ENCODE results near the gene SPATA13.

Gene SPATA13

DNA sequence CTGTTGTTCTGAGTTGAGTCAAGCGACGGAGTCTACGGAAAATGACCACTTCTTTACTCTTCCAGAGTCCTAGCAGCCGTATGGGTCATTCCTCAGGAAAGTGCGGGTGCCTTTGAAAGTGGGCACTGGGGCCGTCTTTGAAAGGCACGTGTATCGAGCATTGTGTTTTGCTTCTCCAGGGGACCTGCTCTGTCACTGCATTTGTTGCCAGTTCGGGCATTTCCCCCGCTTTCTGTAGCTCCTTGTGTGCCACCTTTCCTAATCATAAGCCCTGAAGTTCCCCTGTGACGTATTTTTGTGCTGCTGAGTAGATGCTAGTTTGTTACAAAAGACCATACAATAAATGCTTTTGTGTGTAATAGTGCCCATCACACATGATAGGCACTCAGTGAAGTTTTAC is 24.4 kb downstream of the SPATA13 start:
- TF ChIP-seq EZH2phosphoT487 (conservative IDR thresholded peaks at IDR 0.05; ENCODE audit: low read length): no peak
- TF ChIP-seq, protein P1, sequence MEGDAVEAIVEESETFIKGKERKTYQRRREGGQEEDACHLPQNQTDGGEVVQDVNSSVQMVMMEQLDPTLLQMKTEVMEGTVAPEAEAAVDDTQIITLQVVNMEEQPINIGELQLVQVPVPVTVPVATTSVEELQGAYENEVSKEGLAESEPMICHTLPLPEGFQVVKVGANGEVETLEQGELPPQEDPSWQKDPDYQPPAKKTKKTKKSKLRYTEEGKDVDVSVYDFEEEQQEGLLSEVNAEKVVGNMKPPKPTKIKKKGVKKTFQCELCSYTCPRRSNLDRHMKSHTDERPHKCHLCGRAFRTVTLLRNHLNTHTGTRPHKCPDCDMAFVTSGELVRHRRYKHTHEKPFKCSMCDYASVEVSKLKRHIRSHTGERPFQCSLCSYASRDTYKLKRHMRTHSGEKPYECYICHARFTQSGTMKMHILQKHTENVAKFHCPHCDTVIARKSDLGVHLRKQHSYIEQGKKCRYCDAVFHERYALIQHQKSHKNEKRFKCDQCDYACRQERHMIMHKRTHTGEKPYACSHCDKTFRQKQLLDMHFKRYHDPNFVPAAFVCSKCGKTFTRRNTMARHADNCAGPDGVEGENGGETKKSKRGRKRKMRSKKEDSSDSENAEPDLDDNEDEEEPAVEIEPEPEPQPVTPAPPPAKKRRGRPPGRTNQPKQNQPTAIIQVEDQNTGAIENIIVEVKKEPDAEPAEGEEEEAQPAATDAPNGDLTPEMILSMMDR (IDR thresholded peaks at IDR 0.05; ENCODE audit: insufficient read depth, low read length, poor library complexity, severe bottlenecking): no peak
- Histone ChIP-seq H4K20me1 (ENCODE audit: low read depth, low read length) (no peaks in the 10 kb centered on the region), H3K9ac (ENCODE audit: low read length) (no peak overlapping the region), H3F3A (ENCODE audit: insufficient read depth) (no peaks in the 10 kb centered on the region), H3K9me3 (ENCODE audit: insufficient read depth, low read length) (0 out of 2 replicates have a peak, but pooled peaks cover 2% of the 10 kb centered on the region), H2AFZ (ENCODE audit: low read depth, low read length, severe bottlenecking) (no peak overlapping the region), H3K79me2 (ENCODE audit: insufficient read depth, low read length) (no peaks in the 10 kb centered on the region), H3K27ac (ENCODE audit: low read depth, low read length) (no peak overlapping the region), H3K9me2 (replicated peaks; ENCODE audit: insufficient read depth, low read length) (no peaks in the 10 kb centered on the region), H3K36me3 (ENCODE audit: low read length) (no peaks in the 10 kb centered on the region), H3K4me2 (ENCODE audit: low read depth, low read length, poor library complexity, severe bottlenecking) (no peak overlapping the region), H3K27me3 (ENCODE audit: low read length) (no peaks in the 10 kb centered on the region), H3K4me3 (ENCODE audit: insufficient read depth, low read length, poor library complexity, severe bottlenecking) (no peak overlapping the region)

DNA sequence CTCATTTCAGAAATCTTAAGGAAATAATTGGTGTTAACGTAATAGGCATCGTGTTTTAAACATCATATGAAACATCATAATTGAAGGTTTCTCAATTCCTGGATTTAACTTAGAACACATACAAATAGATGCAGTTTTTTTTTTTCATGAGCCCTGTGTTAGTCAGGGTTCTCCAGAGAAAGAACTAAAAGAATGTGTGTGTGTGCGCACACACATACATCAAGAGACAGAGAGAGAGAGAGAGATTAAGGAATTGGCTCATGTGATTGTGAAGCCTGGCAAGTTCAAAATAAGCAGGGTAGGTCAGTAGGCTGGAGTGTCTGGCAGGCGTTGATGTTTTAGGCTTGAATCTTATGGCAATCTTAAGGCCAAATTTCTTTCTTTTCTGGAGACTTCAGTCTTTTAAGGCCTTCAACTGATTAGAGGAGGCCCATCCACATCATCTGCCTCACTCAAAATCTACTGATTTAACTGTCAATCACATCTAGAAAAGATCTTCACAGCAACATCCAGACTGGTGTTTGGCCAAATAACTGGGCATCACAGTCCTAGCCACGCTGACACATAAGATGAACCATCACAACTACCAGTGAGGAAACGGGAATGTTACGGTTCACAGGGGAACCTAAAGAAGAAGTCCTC is 25.2 kb downstream of the SPATA13 start:
- Histone ChIP-seq H3F3A (ENCODE audit: insufficient read depth) (no peaks in the 10 kb centered on the region), H2AFZ (ENCODE audit: low read depth, low read length, severe bottlenecking) (no peak overlapping the region), H3K27ac (ENCODE audit: low read depth, low read length) (no peak overlapping the region), H3K9me2 (replicated peaks; ENCODE audit: insufficient read depth, low read length) (no peaks in the 10 kb centered on the region), H3K9me3 (ENCODE audit: insufficient read depth, low read length) (0 out of 2 replicates have a peak, but pooled peaks cover 2% of the 10 kb centered on the region), H3K27me3 (ENCODE audit: low read length) (no peaks in the 10 kb centered on the region), H3K4me2 (ENCODE audit: low read depth, low read length, poor library complexity, severe bottlenecking) (no peak overlapping the region), H3K9ac (ENCODE audit: low read length) (no peak overlapping the region), H4K20me1 (ENCODE audit: low read depth, low read length) (no peaks in the 10 kb centered on the region), H3K4me3 (ENCODE audit: insufficient read depth, low read length, poor library complexity, severe bottlenecking) (no peak overlapping the region), H3K36me3 (ENCODE audit: low read length) (no peaks in the 10 kb centered on the region), H3K79me2 (ENCODE audit: insufficient read depth, low read length) (no peaks in the 10 kb centered on the region)
- no peak for TF ChIP-seq EZH2phosphoT487 (conservative IDR thresholded peaks at IDR 0.05; ENCODE audit: low read length)
- TF ChIP-seq, protein P1 (IDR thresholded peaks at IDR 0.05; ENCODE audit: insufficient read depth, low read length, poor library complexity, severe bottlenecking): no peak

DNA sequence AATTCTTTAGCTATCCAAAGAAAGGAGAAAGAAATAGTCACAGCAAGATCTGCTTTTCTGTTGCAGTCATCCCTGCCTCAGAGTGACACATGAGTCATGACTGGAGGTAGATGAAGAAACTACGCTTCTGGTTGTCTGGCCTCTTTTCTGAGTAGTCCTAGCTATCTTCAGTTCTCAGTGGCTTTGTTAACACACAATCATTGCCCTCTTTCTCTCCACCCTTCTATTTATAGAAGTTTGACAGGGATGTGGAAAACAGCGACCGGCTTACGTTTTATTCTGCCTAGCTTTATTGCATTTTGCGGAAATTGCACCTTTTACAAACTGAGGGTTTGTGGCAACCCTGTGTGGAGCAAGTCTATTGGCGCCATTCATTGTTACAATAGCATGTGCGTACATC is 26.7 kb downstream of the SPATA13 start:
- Histone ChIP-seq H3K79me2 (ENCODE audit: insufficient read depth, low read length) (no peaks in the 10 kb centered on the region), H3K36me3 (ENCODE audit: low read length) (no peaks in the 10 kb centered on the region)

More for the DNA sequence above, 26.7 kb downstream of the SPATA13 start:
- no peak for TF ChIP-seq EZH2phosphoT487 (conservative IDR thresholded peaks at IDR 0.05; ENCODE audit: low read length)
- TF ChIP-seq, protein P1 (IDR thresholded peaks at IDR 0.05; ENCODE audit: insufficient read depth, low read length, poor library complexity, severe bottlenecking): no peak
- H3K4me3 ChIP-seq (ENCODE audit: insufficient read depth, low read length, poor library complexity, severe bottlenecking): no peak overlapping the region
- H2AFZ ChIP-seq (ENCODE audit: low read depth, low read length, severe bottlenecking): no peak overlapping the region
- no peaks in the 10 kb centered on the region for H4K20me1 ChIP-seq (ENCODE audit: low read depth, low read length)
- no peaks in the 10 kb centered on the region for H3F3A ChIP-seq (ENCODE audit: insufficient read depth)
- no peaks in the 10 kb centered on the region for H3K27me3 ChIP-seq (ENCODE audit: low read length)
- H3K27ac ChIP-seq (ENCODE audit: low read depth, low read length): no peak overlapping the region
- 0 out of 2 replicates have a peak, but pooled peaks cover 1% of the 10 kb centered on the region for H3K9me3 ChIP-seq (ENCODE audit: insufficient read depth, low read length)
- no peak overlapping the region for H3K4me2 ChIP-seq (ENCODE audit: low read depth, low read length, poor library complexity, severe bottlenecking)
- no peak overlapping the region for H3K9ac ChIP-seq (ENCODE audit: low read length)
- no peaks in the 10 kb centered on the region for H3K9me2 ChIP-seq (replicated peaks; ENCODE audit: insufficient read depth, low read length)
